ENCODE measurements around the gene BNIP2.

BNIP2 gene

GRCh38 chr15:59622289-59622688, 66.8 kb downstream of the BNIP2 start:
- peak; percentile 4 for DNase-seq

DNA sequence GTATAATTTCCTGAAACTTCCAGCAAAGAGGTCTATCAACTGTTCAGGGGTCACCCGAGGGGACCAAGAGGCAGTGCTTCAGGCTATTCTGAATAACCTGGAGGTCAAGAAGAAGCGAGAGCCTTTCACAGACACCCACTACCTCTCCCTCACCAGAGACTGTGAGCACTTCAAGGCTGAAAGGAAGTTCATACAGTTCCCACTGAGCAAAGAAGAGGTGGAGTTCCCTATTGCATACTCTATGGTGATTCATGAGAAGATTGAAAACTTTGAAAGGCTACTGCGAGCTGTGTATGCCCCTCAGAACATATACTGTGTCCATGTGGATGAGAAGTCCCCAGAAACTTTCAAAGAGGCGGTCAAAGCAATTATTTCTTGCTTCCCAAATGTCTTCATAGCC, 70.7 kb downstream of the BNIP2 start:
- DNase-seq = no peak

- DNase-seq = no peak
These were observed 72.7 kb downstream of the BNIP2 start for GRCh38 chr15:59616379-59616778.

DNA sequence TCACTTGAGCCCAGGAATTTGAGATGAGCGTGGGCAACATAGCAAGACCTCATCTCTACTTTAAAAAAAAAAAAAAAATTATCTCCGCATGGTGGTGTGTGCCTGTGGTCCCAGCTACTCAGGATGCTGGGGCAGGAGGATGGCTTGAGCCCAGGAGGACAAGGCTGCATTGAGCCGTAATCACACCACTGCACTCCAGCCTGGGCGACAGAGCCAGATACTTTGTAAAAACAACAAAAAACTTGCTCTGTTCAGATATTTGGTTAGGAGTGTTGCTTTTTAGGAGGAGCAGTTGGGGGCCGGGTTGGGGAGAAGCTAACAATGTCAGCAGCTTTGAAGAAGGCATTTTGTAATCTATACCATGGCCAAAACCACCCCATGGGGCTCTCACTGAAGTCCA, 73.5 kb downstream of the BNIP2 start:
- DNase-seq = no peak

- no peak for DNase-seq
These were observed 75.0 kb downstream of the BNIP2 start for GRCh38 chr15:59614153-59614552.

DNA sequence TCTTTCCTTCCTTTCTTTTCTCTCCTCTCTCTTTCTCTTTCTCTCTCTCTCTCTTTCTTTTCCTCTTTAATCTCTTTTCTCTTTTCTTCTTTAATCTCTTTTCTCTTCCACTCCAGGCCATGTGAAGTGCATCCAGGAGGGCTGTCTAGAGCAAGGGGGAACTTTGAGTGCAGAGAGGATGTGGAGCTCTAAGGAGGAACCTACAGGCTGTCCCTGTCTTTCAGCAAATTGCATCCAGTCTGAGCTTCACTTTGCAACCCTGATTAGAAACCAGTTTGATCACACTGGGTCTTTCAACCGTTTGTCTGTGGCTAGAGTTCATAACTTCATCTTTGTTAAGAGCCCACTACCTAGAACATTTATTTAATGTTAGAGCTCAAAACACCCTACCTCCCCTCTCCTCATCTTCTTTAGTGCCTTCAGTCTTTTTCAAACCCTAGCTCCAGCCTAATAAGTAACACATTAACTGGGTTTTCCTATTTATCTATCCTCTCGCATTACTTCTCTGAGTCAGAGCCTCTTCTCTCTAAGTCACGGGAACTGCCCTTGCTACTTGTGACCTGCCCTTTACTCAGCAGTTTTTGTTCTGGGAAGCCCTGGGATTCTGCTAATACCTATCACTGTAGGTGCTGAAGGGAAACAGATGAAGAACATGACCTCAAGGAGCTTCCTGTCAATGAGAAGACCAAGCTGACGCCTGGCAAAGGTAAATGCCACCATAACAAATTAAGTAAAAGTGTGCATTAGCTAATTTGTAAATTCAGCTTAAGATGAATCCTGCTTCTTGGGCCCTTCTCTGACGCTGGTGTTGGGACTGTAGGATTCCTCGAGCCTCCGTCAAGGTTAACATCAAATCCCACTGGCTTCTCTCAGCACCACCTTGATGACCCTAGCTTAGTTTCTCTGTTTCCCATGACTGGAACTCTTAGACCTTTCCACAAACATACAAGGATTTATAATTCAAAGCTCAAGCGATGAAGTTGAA, 77.6 kb downstream of the BNIP2 start, which contains the start of gene GCNT3:
GCNT3 (plus strand) TSS at position 508 of the 985 bp plus-strand sequence. CDS start 6,456 bp downstream, outside the sequence.
- DNase-seq = no peak

- no peak for DNase-seq
These were observed 79.1 kb downstream of the BNIP2 start for GRCh38 chr15:59609730-59610712.

All from KG1 (cell line).